Neural progenitor cell (in vitro differentiated cells): ENCODE data around the gene TUBD1. TPM values are rescaled to one million over a fixed set of nuclear protein-coding genes. Genes with fewer than 3 reads are reported as not detected.
A peak's percentile ranks its signal among the peaks of the same experiment; 100 is the strongest.
"Not testable (repeated sequence)": the region's sequence is repeated elsewhere in the genome, so short reads cannot be mapped to it uniquely, and the experiment has no call there.

Source experiments
- DNase-seq: peaks from one replicate; pipeline ENCODE4 v3.0.0-alpha.2; 2016; ENCODE audit warnings: low spot score
- H2AFZ ChIP-seq: fragments of 200-600 bp; sonication (generic); replicated peaks from 2 replicates; pipeline ENCODE4 v1.6.1; 2016; ENCODE audit warnings: antibody characterized with exemption
- H3F3A ChIP-seq: fragments of 200-600 bp; sonication (generic); 2 replicates; pipeline ENCODE4 v1.6.1; 2016; ENCODE audit warnings: antibody characterized with exemption, low read depth
- H3K27ac ChIP-seq: fragments of 200-600 bp; sonication (generic); 2 replicates; pipeline ENCODE4 v1.5.1; 2016; ENCODE audit warnings: mild to moderate bottlenecking
- H3K27me3 ChIP-seq: fragments of 200-600 bp; sonication (generic); 2 replicates; pipeline ENCODE4 v1.6.1; 2016; ENCODE audit warnings: mild to moderate bottlenecking, moderate library complexity
- H3K36me3 ChIP-seq: fragments of 200-600 bp; sonication (generic); 2 replicates; pipeline ENCODE4 v1.5.1; 2016
- H3K4me1 ChIP-seq: fragments of 200-600 bp; sonication (generic); 2 replicates; pipeline ENCODE4 v1.6.1; 2016; ENCODE audit warnings: mixed run types
- H3K4me2 ChIP-seq: fragments of 200-600 bp; sonication (generic); 2 replicates; pipeline ENCODE4 v1.6.1; 2016
- H3K4me3 ChIP-seq: fragments of 200-600 bp; sonication (generic); 2 replicates; pipeline ENCODE4 v1.5.1; 2016
- H3K79me2 ChIP-seq: fragments of 200-600 bp; sonication (generic); 2 replicates; pipeline ENCODE4 v1.6.1; 2016; ENCODE audit warnings: low read depth
- H3K9ac ChIP-seq: fragments of 200-600 bp; sonication (generic); 2 replicates; pipeline ENCODE4 v1.6.1; 2016
- H3K9me3 ChIP-seq: fragments of 200-600 bp; sonication (generic); 2 replicates; pipeline ENCODE4 v1.5.1; 2016; ENCODE audit warnings: low read depth
- H4K20me1 ChIP-seq: fragments of 200-600 bp; sonication (generic); 2 replicates; pipeline ENCODE4 v1.6.1; 2016; ENCODE audit warnings: low read depth
- H3K27ac Mint-ChIP-seq: 3 replicates; pipeline ENCODE4 v1.8.0; 2021; ENCODE audit warnings: mixed read lengths
- H3K27me3 Mint-ChIP-seq: 2 replicates; pipeline ENCODE4 v1.8.0; 2022; ENCODE audit warnings: low read depth, mild to moderate bottlenecking, inconsistent platforms, moderate library complexity, mixed read lengths; ENCODE audit not compliant: insufficient read depth
- H3K36me3 Mint-ChIP-seq: 3 replicates; pipeline ENCODE4 v1.8.0; 2021; ENCODE audit warnings: mixed read lengths
- H3K4me1 Mint-ChIP-seq: 3 replicates; pipeline ENCODE4 v1.8.0; 2021; ENCODE audit warnings: mixed read lengths
- H3K4me3 Mint-ChIP-seq: 3 replicates; pipeline ENCODE4 v1.8.0; 2021; ENCODE audit warnings: mild to moderate bottlenecking, moderate library complexity, mixed read lengths
- H3K9me3 Mint-ChIP-seq: 3 replicates; pipeline ENCODE4 v1.8.0; 2020; ENCODE audit warnings: mixed read lengths
- EZH2 ChIP-seq: fragments of 200-600 bp; sonication (generic); IDR thresholded peaks from 2 replicates; pipeline ENCODE4 v1.6.1; 2017; ENCODE audit warnings: antibody characterized with exemption, mild to moderate bottlenecking, moderate library complexity
- EZH2phosphoT487 ChIP-seq: fragments of 200-600 bp; sonication (generic); IDR thresholded peaks from 2 replicates; pipeline ENCODE4 v1.6.1; 2017; ENCODE audit warnings: antibody characterized with exemption
- total RNA-seq: library from RNA; depleted of rRNA; stranded (reverse); fragments of >200 nt; gene quantifications from 2 replicates; pipeline ENCODE4 v1.2.3, GENCODE V29; 2015; ENCODE audit warnings: low replicate concordance
- TF ChIP-seq, protein P1 (sequence below): fragments of 200-600 bp; sonication (generic); IDR thresholded peaks from 2 replicates; pipeline ENCODE4 v1.5.1; 2017; ENCODE audit warnings: antibody characterized with exemption, mild to moderate bottlenecking

TUBD1 gene
- total RNA-seq, 1 donor from 2014 or later: 32.6 TPM

DNA sequence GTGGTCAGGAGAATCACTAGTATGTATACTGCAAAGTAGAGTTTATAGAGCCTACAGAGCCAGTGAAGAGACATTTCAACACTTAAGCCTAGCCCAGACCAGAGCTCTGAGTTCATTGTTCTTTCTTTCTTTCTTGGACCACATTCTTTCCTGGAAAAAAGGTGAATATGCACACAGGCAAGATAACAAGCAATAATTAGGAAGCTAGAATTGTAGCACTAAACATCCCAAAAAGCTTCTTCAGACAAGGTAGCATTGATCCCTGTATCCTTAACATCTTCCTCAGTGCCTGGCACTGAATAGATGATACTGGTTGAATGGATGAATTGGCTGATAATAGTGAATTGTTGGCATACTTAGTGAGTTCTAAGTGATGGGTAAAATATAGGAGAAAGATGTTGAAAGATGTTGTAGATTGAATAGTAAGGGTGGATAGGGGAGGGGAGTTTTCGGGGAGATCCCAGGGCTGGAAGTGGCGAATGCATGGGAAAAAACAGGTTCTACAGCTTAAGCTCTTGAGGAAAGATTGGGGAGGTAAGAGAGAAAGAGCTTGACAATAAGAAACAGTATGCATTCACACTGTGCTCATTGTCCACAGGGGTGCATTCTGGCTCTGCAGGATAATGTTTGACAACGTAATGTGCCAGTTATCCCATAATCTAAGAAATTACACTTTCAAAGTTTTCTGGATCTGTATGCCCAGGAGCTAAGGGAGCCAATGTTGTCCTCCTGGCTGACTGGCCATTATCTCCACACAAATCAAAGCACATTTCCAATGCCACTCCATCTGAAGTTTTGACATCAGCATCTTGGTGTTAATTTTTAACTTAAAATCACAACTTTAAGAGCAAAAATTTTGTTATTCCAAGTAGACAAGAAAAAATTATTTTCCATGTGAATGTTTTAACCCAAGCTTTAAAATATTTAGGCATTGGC is 35.6 kb downstream of the TUBD1 start:
- no peak for DNase-seq
- no peak overlapping the region for H3K27ac Mint-ChIP-seq
- H3K4me1 ChIP-seq: no peaks in the 10 kb centered on the region

DNA sequence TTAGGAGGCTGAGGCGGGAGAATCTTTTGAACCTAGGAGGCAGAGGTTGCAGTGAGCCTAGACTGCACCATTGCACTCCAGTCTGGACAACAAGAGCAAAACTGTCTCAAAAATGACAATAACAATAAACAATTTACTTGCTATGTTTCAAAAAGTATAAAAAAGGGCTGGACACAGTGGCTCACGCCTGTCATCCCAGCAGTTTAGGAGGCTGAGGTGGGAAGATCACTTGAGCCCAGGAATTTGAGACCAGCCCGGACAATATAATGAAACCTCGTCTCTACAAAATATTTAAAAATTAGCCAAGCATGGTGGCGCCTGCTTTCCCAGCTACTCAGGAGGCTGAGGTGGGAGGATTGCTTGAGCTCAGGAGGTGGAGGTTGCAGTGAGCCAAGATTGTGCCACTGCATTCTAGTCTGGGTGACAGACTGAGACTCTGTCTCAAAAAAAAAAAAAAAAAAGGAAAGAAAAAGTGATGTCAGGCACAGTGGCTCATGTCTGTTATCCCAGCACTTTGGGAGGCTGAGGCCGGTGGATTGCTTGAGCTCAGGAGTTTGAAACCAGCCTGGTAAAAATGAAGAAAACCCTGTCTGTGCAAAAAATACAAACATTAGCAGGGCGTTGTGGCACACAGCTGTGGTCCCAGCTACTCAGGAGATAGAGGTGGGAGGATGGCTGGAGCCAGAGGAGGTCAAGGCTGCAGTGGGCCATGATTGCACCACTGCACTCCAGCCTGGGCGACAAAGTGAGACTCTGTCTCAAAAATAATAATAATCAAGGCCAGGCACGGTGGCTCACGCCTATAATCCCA is 38.6 kb downstream of the TUBD1 start:
- H3K27me3 Mint-ChIP-seq, H3K27ac ChIP-seq, H3K4me1 Mint-ChIP-seq, H3K4me2 ChIP-seq, H3K4me3 ChIP-seq, H3K4me3 Mint-ChIP-seq, H2AFZ ChIP-seq, H3K79me2 ChIP-seq, H4K20me1 ChIP-seq, H3K36me3 Mint-ChIP-seq, H3K27me3 ChIP-seq, DNase-seq, H3K4me1 ChIP-seq, H3F3A ChIP-seq, H3K9ac ChIP-seq, H3K9me3 Mint-ChIP-seq, H3K27ac Mint-ChIP-seq, H3K9me3 ChIP-seq, H3K36me3 ChIP-seq: not testable (repeated sequence)

More for the DNA sequence above, 35.6 kb downstream of the TUBD1 start:
- no peaks in the 10 kb centered on the region for H3K27me3 ChIP-seq
- no peaks in the 10 kb centered on the region for H3K79me2 ChIP-seq
- H3F3A ChIP-seq: no peaks in the 10 kb centered on the region
- Mint-ChIP-seq H3K27me3 (no peaks in the 10 kb centered on the region), H3K4me3 (no peak overlapping the region), H3K9me3 (no peaks in the 10 kb centered on the region), H3K4me1 (peaks cover 2% of the 10 kb centered on the region), H3K36me3 (peaks cover 2% of the 10 kb centered on the region)
- no peak overlapping the region for H2AFZ ChIP-seq
- no peaks in the 10 kb centered on the region for H3K36me3 ChIP-seq
- no peak overlapping the region for H3K4me2 ChIP-seq
- H3K27ac ChIP-seq: no peak overlapping the region
- no peak overlapping the region for H3K4me3 ChIP-seq
- no peaks in the 10 kb centered on the region for H4K20me1 ChIP-seq
- no peaks in the 10 kb centered on the region for H3K9me3 ChIP-seq
- TF ChIP-seq EZH2phosphoT487: no peak
- no peak for TF ChIP-seq EZH2
- H3K9ac ChIP-seq: no peak overlapping the region

DNA sequence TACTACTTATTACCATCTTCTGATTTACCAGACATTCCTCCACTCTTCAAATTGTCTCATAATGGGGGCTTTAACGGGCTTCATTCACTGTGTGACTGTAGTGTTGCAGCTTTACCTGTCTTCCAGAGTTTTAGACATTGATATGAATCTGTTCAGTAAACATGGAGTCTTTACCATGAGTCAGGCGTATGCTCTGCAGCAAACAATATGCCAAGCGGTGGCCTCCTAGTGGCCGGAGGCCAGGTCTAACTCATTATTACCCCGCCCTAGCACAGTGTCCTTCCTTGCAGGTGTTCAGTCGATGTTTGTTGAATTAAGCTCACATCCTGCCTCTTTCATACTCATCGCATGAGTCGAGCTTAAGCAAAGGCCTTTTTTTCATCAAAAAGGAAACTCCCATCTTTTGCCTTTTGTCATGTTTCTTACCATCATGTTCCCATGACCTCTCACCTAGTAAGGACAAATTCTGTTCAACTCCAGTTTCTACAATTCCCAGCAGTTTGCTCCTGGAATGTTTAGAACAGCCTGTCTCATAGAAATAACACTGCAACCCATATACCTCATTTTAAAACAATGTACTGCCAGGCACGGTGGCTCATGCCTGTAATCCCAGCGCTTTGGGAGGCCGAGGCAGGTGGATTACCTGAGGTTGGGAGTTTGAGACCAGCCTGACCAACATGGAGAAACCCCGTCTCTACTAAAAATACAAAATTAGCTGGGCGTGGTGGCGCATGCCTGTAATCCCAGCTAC is 39.4 kb downstream of the TUBD1 start:
- no peaks in the 10 kb centered on the region for H3K36me3 Mint-ChIP-seq
- no peak overlapping the region for H3K4me3 Mint-ChIP-seq
- Histone ChIP-seq H4K20me1 (no peaks in the 10 kb centered on the region), H3K9me3 (no peaks in the 10 kb centered on the region), H3K27ac (no peak overlapping the region), H3K36me3 (no peaks in the 10 kb centered on the region), H2AFZ (peak overlapping the region; percentile 48), H3F3A (no peaks in the 10 kb centered on the region), H3K4me3 (no peak overlapping the region), H3K4me2 (no peak overlapping the region), H3K79me2 (no peaks in the 10 kb centered on the region), H3K9ac (no peak overlapping the region), H3K27me3 (no peaks in the 10 kb centered on the region), H3K4me1 (no peaks in the 10 kb centered on the region)
- TF ChIP-seq, protein P1, sequence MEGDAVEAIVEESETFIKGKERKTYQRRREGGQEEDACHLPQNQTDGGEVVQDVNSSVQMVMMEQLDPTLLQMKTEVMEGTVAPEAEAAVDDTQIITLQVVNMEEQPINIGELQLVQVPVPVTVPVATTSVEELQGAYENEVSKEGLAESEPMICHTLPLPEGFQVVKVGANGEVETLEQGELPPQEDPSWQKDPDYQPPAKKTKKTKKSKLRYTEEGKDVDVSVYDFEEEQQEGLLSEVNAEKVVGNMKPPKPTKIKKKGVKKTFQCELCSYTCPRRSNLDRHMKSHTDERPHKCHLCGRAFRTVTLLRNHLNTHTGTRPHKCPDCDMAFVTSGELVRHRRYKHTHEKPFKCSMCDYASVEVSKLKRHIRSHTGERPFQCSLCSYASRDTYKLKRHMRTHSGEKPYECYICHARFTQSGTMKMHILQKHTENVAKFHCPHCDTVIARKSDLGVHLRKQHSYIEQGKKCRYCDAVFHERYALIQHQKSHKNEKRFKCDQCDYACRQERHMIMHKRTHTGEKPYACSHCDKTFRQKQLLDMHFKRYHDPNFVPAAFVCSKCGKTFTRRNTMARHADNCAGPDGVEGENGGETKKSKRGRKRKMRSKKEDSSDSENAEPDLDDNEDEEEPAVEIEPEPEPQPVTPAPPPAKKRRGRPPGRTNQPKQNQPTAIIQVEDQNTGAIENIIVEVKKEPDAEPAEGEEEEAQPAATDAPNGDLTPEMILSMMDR: peak; percentile 39
- no peak for TF ChIP-seq EZH2phosphoT487
- peak; percentile 16 for DNase-seq
- peaks cover 9% of the 10 kb centered on the region for H3K4me1 Mint-ChIP-seq
- no peak overlapping the region for H3K27ac Mint-ChIP-seq
- H3K9me3 Mint-ChIP-seq: no peaks in the 10 kb centered on the region
- peaks cover 2% of the 10 kb centered on the region for H3K27me3 Mint-ChIP-seq

DNA sequence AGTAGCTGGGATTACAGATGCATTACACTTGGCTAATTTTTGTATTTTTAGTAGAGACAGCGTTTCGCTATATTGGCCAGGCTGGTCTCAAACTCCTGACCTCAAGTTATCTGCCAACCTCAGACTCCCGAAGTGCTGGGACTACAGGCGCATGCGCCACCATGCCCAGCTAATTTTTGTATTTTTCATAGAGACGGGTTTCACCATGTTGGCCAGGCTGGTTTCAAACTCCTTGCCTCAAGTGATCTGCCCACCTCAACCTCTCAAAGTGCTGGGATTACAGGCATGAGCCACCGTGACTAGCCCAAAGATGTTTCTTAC is 39.9 kb downstream of the TUBD1 start:
- not testable (repeated sequence) for H3K27ac ChIP-seq, H3K4me3 ChIP-seq

More for the DNA sequence above, 39.9 kb downstream of the TUBD1 start:
- H3K4me2 ChIP-seq, H3K27ac Mint-ChIP-seq, H3K4me1 ChIP-seq, H3K36me3 ChIP-seq, H3K4me1 Mint-ChIP-seq, H3K27me3 Mint-ChIP-seq, H3K9me3 Mint-ChIP-seq, H3K36me3 Mint-ChIP-seq, H3K9ac ChIP-seq, H3F3A ChIP-seq, H4K20me1 ChIP-seq, H3K27me3 ChIP-seq, H3K4me3 Mint-ChIP-seq, H3K9me3 ChIP-seq, H3K79me2 ChIP-seq, DNase-seq: not testable (repeated sequence)
- H2AFZ ChIP-seq: peak overlapping the region; percentile 48
